Midbrain (tissue), 1 donor: ENCODE measurements around the gene MYLK.
"Not testable (repeated sequence)": the region's sequence is repeated elsewhere in the genome, so short reads cannot be mapped to it uniquely, and the experiment has no call there.

Experiments
- DNase-seq: peaks from one replicate; lab custom pipeline; 2025; lab: John Stamatoyannopoulos, UW

Gene MYLK

GRCh38 chr3:123722021-123722420, 162.1 kb downstream of the MYLK start:
- no peak for DNase-seq

DNA sequence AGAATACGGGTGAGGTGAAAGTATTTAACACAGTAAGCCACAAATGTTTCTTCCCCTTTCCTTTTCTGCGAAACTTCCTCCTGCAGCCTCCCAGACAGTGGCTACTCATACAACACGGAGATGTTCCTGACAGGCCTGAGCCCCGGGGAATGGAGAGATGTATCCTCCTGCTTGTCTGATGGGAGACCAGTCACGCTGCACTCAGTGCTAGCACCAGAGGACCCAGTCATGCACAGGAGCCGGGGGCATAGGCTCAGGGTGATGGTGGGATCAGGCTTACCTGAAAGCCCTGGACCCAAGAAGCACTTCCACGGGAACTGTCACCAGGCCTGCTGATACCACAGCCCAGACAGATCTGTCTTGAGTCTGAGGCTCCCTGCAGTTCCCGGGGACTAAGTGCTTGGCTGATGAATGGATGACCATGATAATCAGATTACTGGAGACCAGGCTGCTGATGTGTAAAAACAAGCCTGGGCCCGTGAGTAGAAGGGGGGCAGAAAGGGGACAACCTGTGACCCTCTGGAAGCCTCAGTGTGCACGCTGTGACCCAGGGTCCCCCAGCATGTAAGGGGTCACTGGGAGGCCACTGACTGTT, 162.9 kb downstream of the MYLK start:
- DNase-seq = not testable (repeated sequence)

DNA sequence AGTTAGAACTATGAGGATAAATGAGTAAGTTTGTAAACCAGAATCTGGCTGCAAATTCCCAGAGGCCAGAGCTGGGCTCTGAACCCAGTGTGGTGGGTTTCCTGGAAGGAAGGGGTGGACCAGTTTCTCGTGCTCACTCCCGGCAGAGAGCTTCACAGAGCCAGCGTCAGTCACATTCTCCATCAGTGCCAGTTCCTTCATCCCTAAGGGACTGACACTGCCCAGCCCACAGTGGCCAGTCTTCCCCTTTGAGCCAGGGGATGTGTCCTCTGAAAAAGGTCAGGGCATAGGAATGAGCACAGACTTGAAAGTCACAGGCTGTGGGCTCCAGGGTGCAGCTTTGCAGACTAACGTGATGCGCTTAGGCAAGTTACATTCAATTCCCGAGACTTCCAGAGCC, 163.5 kb downstream of the MYLK start:
- no peak for DNase-seq

- no peak for DNase-seq
Measured at GRCh38 chr3:123719862-123720453, 164.2 kb downstream of the MYLK start.

DNA sequence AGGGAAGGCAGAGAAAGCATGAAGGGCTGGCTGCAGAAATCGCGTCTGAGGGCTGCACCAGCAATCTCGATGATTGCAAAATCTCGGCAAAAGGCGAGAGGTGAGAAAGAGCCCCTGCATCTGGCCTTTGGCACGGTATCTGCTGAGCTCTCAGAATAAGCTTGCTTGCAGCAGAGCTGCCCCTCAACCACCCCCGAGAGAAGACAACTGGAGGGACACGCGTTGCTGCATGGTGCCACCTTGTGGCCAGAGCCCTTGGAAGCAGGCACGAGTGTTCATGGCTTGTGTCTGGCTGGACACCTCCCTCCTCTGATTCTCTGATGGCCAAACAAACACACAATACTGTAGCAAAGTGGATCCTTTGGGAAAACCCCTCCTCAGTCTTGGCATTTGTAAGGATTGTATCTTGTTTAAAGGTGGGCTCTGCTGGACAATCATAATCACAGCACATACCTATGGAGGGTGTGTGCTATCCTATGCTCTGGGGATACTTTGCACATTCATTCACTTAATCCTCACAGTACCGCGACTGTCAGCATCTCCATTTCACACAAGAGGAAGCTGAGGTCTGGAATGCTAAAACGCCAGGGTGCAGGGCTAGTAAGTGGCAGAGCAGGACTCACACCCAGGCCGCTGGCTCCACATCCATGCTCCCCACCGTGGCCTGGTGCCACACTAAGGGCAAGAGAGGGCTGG, 164.9 kb downstream of the MYLK start:
- peak; percentile 82 for DNase-seq

DNA sequence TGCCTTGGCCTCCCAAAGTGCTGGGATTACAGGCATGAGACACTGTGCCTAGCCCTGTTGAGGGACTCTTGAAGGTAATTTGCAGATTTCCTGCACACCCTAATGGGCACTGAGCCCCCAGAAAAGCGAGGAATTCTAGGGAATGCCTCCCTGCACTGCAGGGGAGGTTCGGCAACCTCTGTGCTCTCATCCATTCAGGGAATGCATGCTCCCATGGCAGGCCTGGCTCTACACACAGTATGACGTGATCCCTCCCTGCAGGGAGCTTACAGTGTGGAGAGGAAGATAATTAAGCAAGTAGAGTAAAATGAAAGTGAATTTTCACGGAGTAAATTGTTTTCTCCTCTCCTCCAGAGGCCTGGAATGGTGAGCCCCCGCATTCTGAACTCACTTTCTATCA, 166.0 kb downstream of the MYLK start:
- DNase-seq = no peak

DNA sequence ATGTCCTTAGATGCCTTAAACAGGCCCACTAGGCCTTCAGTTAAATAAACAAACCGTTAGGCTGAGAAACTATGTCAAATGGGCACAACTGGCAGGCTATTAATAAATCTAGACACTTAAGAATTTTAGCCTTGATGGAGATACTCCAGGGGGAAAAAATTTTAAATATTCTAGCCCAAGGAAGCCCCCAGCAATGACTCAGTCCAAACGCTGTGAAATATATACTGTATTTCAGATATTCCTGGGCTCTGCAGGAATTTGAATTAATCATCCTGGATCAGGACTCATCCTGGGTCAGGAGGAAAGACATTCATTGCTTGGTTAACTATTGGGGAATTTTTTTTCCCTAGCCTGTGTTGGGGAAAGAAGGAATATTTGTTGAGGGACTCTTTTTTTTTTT, 166.7 kb downstream of the MYLK start:
- DNase-seq = not testable (repeated sequence)

- DNase-seq = no peak
Measured at GRCh38 chr3:123716411-123716810, 167.7 kb downstream of the MYLK start.

- DNase-seq = peak; percentile 16
Measured at GRCh38 chr3:123713211-123713610, 170.9 kb downstream of the MYLK start.

DNA sequence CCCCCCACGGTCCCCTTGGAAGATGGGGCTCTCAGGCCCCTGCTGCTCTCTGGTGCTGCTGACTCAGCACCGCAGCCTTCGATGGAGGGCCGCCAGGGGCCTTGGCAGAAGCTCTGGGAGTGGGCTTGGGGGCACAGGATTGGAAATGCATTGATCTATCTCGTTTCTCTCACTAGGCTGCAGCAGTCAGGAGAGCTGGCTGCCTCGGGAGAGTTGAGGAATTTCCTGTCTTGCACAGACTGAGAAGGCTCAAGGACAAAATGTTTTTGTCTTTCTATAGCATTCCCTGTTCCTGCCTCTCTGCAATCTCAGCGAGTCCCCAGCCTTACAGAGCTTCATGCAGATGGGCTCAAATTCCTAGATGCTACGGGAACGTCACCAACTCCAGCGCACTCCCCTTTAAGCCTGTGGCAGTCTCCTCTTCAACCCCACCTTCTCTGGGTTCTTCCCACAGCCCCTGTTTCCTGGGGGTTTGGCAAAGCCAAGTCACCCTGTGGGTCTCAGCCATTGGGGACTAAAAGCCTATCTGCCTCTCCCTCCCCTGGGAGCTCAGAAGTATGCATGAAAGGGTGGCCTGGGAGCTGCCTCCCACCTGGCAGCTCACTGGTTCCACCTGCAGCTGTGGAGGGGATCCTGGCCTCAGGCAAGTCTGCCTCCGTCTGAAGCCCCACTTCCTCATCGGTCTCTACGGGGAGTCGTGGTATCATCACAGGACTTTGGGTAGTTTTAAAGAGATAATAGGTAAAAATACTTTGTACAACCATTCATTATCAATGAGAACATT, 171.9 kb downstream of the MYLK start:
- DNase-seq = no peak

- DNase-seq = no peak
Measured at GRCh38 chr3:123711356-123711755, 172.8 kb downstream of the MYLK start.

DNA sequence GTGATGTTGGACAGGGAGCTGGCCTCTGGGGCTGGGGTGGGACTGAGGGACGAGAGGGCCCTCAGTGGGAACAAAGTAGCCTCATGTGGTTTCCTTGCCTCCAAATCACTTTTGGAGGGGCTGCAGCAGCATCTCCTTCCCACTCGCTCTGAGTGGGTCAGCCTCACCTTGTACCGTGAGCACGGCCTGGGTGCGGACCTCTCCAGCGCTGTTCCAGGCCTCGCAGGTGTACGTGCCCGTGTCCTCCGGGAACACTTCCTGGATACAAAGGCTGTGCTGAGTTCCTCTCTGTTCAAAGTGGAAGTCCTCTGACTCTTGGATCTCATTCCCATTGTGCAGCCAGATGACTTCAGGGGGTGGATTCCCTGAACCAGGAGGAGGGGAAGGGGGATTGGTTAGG, 175.6 kb downstream of the MYLK start:
- no peak for DNase-seq

DNA sequence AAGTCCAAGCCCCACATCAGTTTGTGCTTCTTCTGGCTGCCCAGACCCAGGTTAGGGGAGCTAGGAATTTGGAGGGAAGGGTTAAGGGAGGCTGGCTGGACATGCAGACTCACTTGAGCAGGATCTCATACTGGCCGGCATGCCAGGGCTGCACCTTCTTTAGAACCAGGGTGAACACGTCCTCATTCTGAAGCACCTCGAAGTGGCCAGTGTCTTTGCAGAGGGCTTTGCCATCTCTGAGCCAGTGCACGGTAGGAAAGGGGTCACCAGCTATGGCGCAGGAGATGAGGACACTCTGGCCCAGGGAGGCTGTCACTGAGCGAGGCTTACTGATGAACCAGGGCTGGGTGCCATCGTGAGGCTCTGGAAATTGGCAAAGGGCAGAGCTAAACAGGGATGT, 176.5 kb downstream of the MYLK start:
- not testable (repeated sequence) for DNase-seq

GRCh38 chr3:123706871-123707270, 177.3 kb downstream of the MYLK start:
- DNase-seq = no peak

- no peak for DNase-seq
Measured at GRCh38 chr3:123705488-123706285, 178.4 kb downstream of the MYLK start.

- not testable (repeated sequence) for DNase-seq
Measured at GRCh38 chr3:123703663-123704062, 180.5 kb downstream of the MYLK start.

- DNase-seq = no peak
Measured at GRCh38 chr3:123702720-123703119, 181.4 kb downstream of the MYLK start.

DNA sequence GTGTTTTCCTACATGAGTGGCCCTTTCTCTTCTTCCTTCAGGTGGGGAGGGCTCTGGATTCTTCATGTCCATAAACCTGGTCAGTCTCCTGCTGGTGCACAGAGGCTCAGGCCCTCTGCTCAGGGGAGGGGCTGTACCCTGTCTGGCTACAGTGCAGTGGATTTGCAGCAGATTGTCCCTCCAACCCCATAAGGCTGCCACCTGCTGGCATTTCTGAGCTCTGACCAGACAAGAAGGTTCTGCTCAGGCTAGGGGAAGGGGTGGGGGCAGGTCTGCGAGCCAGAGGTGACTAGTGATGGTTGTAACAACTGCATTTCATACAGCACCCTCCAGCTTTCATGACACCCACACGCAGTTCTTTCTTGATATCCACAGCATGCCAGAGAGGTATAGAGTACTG, 182.1 kb downstream of the MYLK start:
- peak; percentile 63 for DNase-seq

DNA sequence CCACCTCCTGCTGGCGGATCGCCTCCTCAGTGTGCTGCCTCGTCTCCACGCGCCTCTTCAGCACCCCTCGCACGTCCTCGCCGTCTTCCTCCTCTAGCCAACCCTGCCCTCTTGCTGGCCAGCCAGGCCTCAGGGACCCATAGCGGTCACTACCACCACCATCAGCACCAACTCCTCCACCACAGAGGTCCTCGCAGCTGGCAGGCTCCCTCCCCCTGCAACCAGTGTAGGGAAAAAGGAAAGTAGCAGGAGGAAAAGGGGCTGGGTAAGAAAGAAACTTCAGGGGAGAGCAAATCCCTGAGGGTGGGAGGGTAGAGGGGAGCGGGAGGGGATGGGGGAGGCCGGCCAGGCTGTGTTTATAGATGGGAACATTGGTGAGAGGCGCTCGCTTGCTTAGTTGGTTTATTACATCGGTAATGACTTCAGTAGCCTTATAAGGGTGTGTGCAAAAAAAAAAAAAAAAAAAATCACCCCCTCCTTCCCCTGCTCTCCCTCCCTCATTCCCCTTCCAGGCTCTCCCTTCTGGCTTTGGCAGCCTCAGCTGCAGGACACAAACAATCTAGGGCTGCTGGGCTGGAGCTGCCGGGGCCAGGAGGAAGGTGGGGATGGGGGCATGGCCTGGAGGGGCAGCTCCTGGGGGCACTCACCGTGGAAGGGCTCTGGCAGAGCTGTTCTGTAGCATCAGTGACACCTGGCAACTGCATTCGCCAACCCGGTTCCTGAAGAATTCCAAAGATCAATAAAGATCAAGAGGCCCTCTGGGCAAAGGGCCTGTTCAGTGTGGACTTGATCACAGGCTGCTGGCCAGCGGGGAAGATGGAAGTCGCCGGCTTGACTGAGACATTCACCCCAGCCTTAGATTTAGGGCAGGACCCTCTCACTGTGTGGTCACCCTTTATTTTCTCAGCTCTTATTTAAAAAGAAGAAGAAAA, 183.1 kb downstream of the MYLK start:
- DNase-seq = peak; percentile 39

DNA sequence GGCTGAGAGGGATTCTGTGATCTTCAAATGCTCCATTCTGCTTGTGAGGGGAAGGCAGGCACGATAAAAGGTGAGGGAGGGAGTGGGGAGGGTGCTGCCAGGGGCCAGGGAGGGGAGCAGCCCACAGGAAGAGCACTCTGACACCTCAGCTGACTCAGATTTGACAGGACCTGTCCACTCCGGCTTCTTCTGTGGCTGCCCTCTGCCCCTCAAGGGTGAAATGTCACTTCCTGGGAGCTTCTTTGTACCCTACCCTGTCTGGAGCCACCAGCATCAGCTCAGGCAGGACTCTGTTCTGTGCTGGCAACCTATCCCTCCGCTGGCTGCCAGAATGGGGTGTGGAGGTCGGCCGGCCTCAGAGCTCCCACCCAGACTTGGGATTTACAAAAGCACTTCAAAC, 185.3 kb downstream of the MYLK start:
- DNase-seq = no peak

- no peak for DNase-seq
Measured at GRCh38 chr3:123696808-123697207, 187.3 kb downstream of the MYLK start.
